HG03457 (cell line): Measurements from ENCODE around the gene AFDN.

ENCODE experiments used
- ATAC-seq: cut with Tn5 transposase; IDR thresholded peaks from one replicate; pipeline ENCODE4 v1.9.1; 2021; ENCODE audit warnings: moderate number of reproducible peaks; ENCODE audit not compliant: unreplicated experiment

The AFDN gene

DNA sequence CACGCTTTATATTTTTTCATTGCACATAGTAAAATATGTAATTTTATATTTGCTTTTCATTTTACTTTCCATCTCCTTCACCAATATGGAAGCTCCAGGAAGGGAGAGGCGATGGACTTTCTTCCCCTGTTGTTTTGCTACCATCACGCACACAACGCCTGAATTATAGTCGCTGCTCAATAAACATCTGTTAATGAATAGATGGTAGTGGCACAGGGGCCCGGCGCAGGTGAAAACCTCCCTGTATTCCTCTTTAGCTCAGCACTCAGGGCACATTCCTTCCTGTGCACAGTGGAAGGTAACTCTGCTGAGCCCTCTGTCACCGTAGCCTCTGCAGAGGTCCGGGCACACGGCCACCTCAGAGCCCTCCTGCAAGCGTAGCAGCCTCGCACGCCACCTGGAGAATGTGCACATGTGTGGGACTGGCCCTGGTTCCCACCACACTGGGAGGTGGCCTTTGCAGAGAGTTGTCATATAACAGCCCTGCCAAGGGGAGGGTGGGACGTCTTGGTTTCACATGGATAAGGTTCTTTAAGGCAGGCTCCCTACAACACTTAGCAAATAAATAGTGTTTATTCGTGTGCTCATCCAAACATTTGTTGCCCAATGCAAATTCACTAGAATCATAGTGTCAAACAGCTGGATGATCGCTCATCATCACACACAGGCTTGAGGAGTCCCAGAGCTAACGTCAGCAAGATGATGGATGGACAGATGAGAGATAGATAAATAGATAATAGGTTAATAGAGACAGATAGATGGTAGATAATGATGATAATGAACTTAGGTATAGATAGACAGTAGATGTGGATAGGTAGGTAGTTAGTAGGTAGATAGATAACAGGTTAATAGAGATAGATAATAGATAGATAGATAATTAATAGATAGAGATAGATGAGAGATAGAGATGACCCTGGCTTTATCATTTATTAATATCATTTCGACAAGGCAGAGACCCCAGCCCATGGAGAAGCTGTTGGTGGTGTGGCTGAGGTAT lies 32.3 kb upstream of the AFDN start:
- no peak for ATAC-seq

DNA sequence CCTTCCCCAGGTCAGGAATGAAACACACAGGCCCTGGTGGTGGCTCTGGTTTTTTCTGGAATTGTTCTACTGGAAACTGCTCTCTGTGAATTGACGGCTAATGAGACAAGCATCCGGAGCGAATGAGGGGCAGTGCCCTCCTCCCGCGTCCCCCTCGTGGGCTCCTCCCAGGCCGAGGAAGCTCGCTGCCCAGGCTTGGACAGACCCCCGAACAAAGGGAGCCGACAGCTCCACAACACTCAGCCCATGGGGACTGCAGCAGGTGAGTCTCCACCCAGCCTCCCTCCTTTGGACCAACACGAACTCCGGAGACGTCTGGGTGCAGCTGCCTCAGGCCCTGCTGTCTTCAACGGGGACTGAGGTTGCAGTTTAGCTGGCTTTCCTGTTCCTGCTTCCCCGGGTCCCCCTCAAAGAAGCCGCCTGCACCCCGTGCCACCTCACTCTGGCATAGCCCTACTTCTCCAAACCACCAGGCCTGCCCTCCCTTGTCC lies 31.3 kb upstream of the AFDN start:
- ATAC-seq, result no peak

DNA sequence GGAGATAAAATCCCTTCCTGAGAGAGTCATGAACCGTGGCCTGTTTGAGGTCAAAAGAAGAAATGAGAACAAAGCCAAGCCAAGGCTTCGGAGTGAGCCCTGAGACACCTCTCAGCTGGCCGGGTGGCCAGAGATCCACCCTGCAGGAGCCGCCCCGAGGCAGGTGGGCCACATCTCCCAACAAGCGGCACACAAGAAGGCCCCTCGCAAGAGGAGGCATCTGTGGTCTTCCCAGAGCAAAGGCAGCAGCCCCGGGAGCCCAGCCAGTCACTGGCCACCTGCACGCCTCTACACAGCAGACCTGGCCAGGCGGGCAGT lies 30.9 kb upstream of the AFDN start:
- no peak for ATAC-seq

DNA sequence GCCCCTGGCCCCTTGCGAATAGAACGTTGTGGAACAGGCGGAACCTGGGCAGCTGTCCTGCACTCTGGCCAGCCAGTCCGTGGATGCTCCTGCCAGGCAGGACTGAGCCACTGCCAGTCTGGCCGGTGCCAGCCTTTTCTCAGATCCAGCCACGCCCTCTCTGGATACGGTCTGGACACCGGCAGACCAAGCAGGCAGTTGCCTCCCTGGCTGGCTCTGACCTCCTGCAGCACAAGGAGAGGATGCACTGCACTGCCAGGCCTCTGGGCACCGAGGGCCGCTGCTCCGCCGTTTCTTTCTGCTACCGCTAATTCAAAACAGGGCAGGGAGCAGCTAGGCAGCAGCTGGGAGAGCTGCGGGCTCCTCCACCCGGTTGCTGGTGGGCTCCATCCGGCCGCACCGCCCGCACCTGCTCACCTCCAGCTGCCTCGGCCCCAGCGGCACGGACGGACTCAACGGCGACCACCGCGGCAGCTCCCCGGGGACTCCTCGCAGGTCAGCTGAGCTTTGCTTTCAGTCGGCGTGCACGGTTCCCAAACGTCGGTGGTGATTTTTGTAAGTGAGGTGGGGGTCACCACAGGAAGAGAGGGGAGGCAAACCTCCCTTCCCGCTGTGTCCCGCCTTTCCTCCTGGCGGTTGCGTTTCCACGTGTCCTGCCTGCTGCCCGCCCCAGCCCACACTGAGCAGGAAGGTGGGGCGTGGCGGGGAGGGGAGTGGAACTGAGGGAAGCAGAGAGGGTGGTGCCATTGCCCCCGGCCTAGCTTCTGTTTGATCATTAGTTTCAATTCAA lies 30.3 kb upstream of the AFDN start:
- ATAC-seq, result no peak

DNA sequence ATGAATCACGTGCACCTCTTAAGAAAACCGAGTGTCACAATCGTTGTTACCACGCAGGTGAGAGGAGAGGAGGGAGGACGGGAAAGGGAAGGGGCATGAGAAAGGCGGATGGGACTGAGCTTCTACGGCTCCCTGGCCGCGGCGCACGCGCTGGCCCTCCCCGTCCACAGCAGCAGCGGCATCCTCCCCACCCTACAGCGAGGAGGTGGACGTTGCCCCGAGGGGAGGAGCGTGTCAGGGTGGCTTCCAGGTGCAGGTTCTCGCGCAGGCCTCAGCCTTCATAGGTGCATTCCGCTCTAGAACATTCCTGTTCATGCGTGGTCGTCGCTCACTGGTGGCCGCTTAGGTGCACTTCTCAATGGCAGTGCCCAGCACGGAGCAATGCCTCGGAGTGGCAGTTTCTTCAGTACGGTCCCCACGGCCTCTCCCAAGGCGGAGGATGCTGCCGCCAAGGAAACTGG lies 29.7 kb upstream of the AFDN start:
- ATAC-seq, result no peak

DNA sequence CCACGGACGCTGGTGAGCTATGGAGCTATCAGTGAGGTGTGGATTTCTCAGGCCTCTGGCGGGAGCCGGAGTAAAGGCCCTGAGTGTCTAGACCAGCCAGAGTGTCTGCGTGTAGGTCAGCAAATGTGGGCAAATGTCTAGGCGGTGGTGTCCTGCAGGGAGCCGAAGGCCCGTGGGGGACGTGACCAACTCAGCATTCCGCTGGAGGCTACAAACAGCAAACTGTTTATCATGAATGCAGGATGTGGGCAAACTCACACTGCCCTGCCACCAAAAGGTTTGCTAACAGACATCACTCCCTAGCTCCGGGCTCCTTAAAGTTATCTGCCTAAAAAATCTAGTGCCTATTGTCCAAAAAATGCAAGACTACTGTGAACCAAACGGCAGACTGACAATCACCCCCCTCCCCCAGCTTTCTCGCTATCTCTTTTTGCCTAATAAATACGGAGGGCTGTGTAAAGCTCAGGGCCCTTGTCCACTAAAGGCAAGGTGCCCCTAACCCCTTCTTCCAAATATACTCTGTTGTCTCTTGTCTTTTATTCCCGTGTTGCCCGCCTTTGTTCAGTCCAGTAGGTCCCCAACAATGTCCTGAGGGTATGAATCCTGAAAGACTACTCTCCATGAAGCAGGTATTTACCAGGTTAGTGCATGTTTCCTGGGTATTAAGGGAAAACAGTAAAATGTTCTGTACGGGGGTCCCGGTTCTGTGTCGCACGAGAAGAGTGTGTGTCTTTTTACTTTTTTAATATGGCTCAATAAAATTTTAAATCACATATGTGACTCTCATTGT lies 29.0 kb upstream of the AFDN start:
- no peak for ATAC-seq

DNA sequence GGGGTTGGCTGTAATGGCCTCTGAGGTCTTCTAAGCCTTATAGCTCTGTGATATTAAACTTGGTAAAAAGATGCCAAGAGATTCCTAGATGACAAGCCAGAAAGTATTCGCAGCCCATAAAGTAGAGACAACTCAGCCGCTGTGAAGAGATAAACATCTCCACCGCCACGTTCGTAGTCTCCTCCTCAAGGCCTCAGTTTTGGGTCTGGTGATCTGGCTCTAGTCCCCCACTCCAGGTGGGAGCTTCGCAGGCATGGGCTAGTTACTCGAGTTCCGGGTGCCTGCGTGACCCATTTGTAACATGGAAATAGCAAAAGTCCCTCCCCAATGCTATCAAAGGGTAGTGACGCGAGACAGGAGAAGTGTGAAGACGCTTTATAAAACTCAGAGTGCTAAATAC lies 28.3 kb upstream of the AFDN start:
- ATAC-seq, result no peak

DNA sequence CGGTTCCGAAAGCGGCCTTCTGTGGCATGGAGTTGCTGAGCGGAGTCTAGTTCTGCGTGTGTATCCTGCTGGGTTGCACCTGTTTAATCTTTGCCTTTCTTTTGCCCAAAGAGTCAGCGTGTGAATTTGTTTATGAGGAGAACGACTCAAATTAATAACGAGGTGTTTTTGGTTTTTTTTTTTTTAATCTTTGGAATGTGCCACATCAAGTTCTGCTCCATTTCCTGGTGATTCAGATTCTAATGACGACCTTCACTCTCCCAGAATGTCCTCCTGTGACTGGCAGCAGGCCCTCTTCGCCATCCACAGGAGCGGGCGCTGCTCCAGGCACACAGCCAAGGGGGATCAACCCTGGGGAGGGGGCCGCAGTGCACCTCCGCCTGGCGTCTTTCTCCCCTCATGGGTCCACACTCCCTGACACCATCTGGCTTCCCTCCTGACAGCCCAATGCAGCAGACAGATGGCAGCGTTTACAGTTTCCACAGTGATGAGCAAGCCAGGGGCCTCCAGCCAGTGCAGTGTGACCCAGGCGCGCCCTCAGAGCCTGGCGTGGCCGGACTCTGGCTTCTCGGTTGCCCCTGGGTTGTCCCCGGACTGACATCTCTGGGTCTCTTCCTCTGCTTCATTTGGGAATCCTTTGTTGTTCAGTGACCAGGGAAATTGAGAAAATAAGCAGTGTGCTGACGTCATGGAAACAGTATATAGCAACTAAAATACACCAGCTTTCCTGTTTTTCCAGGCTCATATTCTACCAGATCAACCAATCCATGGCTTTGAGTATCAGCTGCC lies 27.5 kb upstream of the AFDN start:
- ATAC-seq, result no peak

DNA sequence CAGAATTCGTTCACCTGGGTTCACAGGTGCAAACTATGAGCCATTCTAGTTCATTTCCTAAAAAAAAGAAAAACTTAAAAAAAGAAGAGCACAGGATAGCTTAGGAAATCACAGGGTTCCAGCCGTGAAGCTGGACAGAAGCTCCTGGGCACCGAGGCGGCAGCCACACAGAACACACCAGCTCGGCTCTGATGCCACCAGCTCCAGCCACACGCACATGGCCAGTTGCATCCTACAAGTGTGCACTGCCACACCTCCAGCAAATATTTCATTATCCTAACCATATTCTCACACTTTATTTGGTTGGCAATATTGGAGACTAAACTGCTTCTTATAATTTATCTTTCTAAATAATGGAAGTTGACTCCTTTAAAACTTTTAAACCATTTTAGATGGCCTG lies 26.2 kb upstream of the AFDN start:
- ATAC-seq, result no peak

DNA sequence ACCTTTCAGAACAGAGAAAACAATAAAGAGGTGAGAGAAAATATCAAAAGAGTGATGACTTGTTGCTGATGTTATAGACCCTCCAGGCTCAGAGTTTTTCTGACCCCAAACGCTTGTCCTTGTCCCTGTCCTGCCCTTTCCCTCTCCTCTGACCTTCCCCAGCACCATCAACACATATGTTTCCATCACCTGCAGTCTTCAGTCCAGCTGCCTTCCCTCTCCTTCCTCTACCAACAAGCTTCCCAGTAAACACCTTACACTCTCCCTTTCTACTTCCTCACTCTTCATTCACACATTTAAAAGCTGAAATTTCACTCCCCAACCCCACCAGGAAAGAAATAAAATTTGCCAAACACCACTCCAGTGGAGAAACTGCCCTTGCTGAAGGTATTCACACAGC lies 25.4 kb upstream of the AFDN start:
- no peak for ATAC-seq

DNA sequence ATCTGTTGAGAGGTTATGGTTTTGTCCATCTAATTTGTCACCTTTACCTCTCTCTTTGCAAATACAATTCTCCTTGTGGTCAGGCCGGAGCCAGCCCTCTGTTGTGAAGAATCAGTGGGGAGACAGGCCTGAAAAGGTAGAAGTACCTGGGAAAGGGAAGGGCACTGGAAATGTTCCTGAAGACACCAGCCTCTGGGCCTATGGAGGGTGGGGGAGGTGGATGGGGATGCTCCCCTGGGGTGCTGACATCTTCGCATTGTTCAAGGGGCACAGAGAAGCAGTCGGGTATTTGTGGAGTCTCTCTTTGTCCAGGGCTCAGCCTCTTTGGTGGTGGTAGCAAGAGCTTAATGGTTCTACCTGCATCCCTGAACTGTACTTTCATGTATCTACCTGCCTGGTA lies 24.4 kb upstream of the AFDN start:
- ATAC-seq, result no peak

DNA sequence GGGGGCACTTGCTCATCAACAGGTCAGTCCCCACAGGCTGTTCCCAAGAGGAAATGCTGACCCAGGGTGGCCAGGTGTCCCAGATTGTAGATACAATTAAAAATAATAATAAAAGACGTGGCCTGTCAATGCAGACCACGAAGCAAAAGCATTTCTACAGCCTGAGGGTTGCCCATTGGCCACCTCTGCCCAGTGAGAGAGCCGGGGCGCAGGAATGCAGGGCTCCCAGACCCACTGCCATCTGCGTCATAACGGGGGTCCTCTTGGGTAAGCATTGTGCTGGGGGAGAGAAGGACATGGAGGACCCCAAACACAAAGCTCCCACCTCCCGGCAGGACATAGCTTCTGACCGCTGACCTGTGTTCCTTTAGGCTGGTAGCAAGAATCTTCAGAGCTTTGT lies 22.9 kb upstream of the AFDN start:
- no peak for ATAC-seq

DNA sequence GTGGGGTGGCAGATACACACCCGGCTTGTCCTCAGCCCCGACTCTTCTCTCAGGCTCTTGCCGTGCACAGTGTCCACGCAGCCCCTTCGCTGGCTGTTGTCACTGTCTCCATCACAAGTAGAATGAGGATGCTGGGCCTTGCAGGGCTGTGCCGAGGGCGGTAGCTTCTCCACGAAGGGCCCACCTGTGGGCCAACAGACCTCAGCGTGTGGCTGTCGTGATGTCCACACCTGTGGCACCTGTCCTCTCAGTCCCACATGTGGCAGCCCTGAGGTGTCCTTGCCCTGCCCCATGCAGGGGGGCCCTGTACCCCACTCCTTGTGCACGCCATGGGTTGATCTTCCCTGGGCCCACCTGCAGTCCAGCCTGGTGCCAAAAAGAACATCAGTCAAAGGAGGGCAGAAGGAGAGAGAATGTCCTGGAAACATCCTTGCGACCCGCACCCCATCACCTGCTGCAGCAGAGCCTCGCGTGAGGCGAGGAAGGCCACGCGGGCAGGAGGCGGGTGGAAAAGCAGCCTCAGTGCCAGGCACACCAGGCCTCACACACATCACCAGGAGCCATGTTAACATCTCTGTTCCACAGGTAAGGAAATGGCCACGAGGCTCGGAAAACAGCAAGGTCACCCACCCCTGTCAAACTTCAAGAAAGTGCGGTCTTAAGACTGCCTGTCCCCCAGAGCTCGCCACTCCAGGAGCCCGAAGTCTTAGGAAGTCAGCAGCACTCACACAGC lies 22.3 kb upstream of the AFDN start:
- ATAC-seq, result no peak

DNA sequence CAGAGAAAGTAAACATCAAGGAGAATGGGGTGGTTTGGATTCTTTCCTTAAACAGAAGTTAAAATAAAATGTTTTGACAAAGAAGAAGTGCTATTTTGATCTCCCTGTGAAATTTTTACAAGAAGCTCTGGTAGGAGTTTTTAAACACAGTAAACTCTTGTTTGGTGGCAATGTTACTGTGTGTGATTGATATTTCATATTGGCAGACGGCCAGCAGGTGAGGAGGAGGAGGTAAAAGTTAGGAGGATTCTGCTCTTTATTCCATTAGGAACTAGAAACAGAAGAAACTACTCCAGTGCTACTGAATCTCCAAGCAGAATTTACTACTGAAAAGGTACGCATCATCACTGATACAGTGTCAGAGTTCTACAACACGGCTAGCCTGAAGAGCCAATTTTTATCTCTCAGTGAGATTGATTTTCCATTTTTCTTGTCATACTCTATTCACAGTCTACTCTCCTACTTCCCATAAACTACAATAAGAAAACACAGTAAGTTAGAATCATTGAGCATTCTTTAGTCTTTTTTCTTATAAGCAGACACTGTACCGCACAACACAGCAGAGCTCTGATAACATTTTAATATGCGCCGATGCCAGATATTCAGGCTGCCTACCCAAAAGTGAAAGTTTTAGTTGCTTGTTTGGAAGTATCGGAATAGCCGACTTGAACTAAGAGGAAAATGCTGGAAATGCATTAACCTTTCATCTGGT lies 21.2 kb upstream of the AFDN start:
- ATAC-seq, result no peak

DNA sequence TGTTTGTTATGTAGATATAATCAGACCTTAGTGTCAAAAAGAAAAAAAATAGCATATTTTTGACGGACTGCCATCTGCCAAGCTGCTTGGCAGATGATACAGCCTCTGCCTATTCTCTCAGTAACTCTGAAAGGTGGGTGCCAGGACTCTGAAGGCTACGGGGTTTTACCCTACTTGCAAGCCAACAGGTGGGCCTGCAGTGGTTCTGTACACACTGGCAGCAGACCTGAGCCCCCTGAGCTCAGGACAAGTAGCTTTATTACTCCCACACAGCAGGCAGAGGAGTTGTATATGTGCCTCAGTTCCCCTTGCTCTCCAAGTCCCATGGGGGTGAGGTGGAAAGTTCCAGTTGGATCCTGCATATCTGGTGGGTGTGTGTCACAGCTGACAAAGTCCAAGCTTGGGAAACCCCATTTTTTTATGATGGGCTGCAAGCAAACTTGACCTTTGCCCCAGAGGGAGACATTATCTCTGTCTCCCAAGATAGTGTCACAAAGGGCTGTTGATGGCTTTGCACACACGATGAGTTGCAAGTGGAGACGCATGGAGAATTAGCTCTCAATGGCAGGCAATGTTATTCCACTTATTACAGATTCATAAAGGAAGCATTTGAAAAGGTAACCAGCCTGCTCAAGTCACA lies 20.5 kb upstream of the AFDN start:
- no peak for ATAC-seq

DNA sequence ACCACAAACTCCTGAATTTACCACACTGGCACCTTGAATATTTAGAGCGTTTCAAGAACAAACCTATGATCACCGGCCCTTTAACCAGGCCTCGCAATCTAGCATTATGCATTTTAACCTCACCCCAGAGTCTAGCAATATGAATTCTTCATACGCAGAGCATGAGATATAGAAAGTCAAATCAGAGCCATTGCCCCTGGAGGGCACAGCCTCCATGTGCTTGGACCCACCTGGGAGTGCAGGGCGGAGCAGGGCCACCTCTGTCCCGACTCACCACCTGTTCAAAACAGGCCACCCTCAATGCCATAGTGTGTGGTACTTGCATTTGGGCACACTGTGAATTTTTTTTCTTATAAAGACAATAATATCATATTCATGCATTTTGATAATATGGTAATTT lies 19.5 kb upstream of the AFDN start:
- no peak for ATAC-seq

DNA sequence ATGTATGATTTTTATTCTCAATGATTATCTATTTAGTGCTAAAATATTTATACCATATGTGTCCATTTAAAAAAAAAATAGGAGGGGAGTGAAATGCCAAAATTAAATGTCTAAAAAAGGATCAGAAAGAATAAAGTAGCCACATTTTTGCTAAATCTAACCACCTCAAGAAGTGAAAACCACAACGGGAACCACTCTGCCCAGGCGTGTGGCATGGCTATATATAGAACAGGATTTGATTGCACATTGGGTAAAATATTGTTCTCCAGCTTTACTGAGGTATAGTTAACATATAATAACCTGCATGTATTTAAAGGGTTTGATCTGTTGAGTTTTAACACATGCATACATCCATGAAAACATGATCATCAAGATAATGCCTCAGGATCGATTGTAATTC lies 19.0 kb upstream of the AFDN start:
- ATAC-seq, result no peak

DNA sequence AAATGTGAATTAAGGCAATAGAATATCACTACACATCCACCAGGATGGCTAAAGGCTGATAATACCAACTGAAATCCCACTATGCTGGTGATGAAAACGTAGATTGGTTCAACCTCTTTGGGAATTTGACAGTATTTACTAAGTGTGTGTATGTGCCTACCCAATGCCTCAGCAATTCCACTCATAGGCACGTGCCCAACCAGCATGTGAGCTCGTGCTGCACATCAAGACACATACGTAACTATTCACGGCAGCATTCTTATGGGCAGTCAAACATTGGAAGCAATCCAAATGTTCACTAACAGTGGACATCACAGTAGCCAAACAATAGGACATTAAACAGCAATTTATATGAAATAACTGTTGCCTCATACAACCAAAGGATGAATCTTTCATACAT lies 15.7 kb upstream of the AFDN start:
- ATAC-seq, result no peak
